Keratinocyte (primary cell): ENCODE results near the gene TBC1D12. TPM values are rescaled to one million over a fixed set of nuclear protein-coding genes. Genes with fewer than 3 reads are reported as not detected.
"Not testable (repeated sequence)": the region's sequence is repeated elsewhere in the genome, so short reads cannot be mapped to it uniquely, and the experiment has no call there.

Source experiments
- DNase-seq: peaks from one replicate; pipeline ENCODE4 v3.0.0-alpha.2; 2011; ENCODE audit warnings: low read depth, missing footprints, low spot score
- FAIRE-seq: peaks from 2 replicates; lab custom pipeline; 2011; peaks lifted over from hg19 to GRCh38; lab: Jason Lieb, UNC
- H2AFZ ChIP-seq: 2 replicates; pipeline ENCODE4 v1.6.0; 2012; ENCODE audit warnings: low read length, control low read depth, inconsistent platforms; ENCODE audit not compliant: control insufficient read depth
- H3K27ac ChIP-seq: 2 replicates; pipeline ENCODE4 v1.5.1; 2011; ENCODE audit warnings: low read length; ENCODE audit not compliant: control insufficient read depth, insufficient read depth
- H3K27me3 ChIP-seq: 3 replicates; pipeline ENCODE4 v1.6.0; 2011; ENCODE audit warnings: low read length; ENCODE audit not compliant: control insufficient read depth, insufficient read depth; ENCODE audit errors: extremely low read depth
- H3K36me3 ChIP-seq, 2 experiments: 2 replicates in 1 of 2; 3 replicates in 1 of 2; pipeline ENCODE4 v1.5.1; 2011; ENCODE audit warnings: low read length in 2 of 2, mild to moderate bottlenecking in 1 of 2; ENCODE audit not compliant: control insufficient read depth in 2 of 2, insufficient read depth in 2 of 2; ENCODE audit errors: extremely low read depth in 1 of 2
- H3K4me1 ChIP-seq: 3 replicates; pipeline ENCODE4 v1.5.1; 2011; ENCODE audit warnings: low read length; ENCODE audit not compliant: control insufficient read depth, insufficient read depth; ENCODE audit errors: extremely low read depth
- H3K4me2 ChIP-seq: 3 replicates; pipeline ENCODE4 v1.6.0; 2011; ENCODE audit warnings: low read depth, low read length; ENCODE audit not compliant: control insufficient read depth, insufficient read depth; ENCODE audit errors: extremely low read depth
- H3K4me3 ChIP-seq, 3 experiments: fragments of 200-600 bp in 1 of 3; sonication (generic) in 1 of 3; 2 replicates in 2 of 3; 3 replicates in 1 of 3; pipeline ENCODE4 v1.5.1; 2011 to 2016; ENCODE audit warnings: low read length in 3 of 3, mild to moderate bottlenecking in 3 of 3, control low read depth in 2 of 3, inconsistent platforms in 1 of 3, low read depth in 1 of 3, mixed read lengths in 1 of 3, mixed run types in 1 of 3, moderate library complexity in 1 of 3; ENCODE audit not compliant: control insufficient read depth in 2 of 3, insufficient read depth in 2 of 3; ENCODE audit errors: extremely low read depth in 1 of 3
- H3K79me2 ChIP-seq: 2 replicates; pipeline ENCODE4 v1.6.0; 2012; ENCODE audit warnings: low read length; ENCODE audit not compliant: control insufficient read depth, insufficient read depth
- H3K9ac ChIP-seq: 3 replicates; pipeline ENCODE4 v1.6.0; 2011; ENCODE audit warnings: low read length; ENCODE audit not compliant: control insufficient read depth, insufficient read depth; ENCODE audit errors: extremely low read depth
- H3K9me1 ChIP-seq: 3 replicates; pipeline ENCODE4 v1.6.0; 2011; ENCODE audit warnings: low read length; ENCODE audit not compliant: control insufficient read depth, insufficient read depth; ENCODE audit errors: extremely low read depth
- H3K9me3 ChIP-seq: 2 replicates; pipeline ENCODE4 v1.5.1; 2012; ENCODE audit warnings: low read depth, low read length; ENCODE audit not compliant: control insufficient read depth
- H4K20me1 ChIP-seq: 3 replicates; pipeline ENCODE4 v1.6.0; 2011; ENCODE audit warnings: low read length; ENCODE audit not compliant: control insufficient read depth, insufficient read depth; ENCODE audit errors: extremely low read depth
- CTCF ChIP-seq, 3 experiments: IDR thresholded peaks in 1 of 3; conservative IDR thresholded peaks in 1 of 3; optimal IDR thresholded peaks in 1 of 3; 2 replicates in 2 of 3; 3 replicates in 1 of 3; pipeline versions ENCODE3 to v1.5.1; 2011; ENCODE audit warnings: low read length in 3 of 3, mild to moderate bottlenecking in 3 of 3, moderate library complexity in 2 of 3, control low read depth in 1 of 3, inconsistent platforms in 1 of 3; ENCODE audit not compliant: insufficient read depth in 2 of 3; ENCODE audit errors: extremely low read depth in 1 of 3
- EZH2 ChIP-seq: IDR thresholded peaks from one replicate; pipeline ENCODE4 v1.6.1; 2012; ENCODE audit warnings: inconsistent platforms, mild to moderate bottlenecking, low read length, moderate library complexity
- dilution Hi-C: fragments of 300-500 bp; cut with MboI; formaldehyde crosslinking; loops from one replicate; pipeline ENCODE4 v1.7.0; 2020; ENCODE audit warnings: low sequenced_read_pairs; ENCODE audit not compliant: extremely low pct_ligation_motif_present
- polyA plus RNA-seq, 5 experiments: library from polyadenylated mRNA; depleted of rRNA in 3 of 5; stranded (reverse) in 3 of 5; stranded (forward) in 1 of 5; unstranded in 1 of 5; fragments of >200 nt; gene quantifications; 1 replicate in 1 of 5; 2 replicates in 3 of 5; 3 replicates in 1 of 5; pipeline versions ENCODE4 v1.2.1 to v1.2.3, GENCODE V29; 2011 to 2012; ENCODE audit warnings: missing spikeins in 2 of 5, low read depth in 1 of 5, low replicate concordance in 1 of 5

TBC1D12 gene
- polyA plus RNA-seq, 1 donor (not counting 4 experiments of a cell fraction or from before 2014, with no cell fraction given) = 7.0 TPM

GRCh38 chr10:94376865-94377264, 25.5 kb upstream of the TBC1D12 start:
- Histone ChIP-seq H3K27ac (no peak overlapping the region), H4K20me1 (no peaks in the 10 kb centered on the region), H3K79me2 (no peaks in the 10 kb centered on the region), H3K4me3 (no peak overlapping the region), H3K9me1 (no peaks in the 10 kb centered on the region), H3K9ac (no peak overlapping the region), H2AFZ (no peak overlapping the region), H3K27me3 (no peaks in the 10 kb centered on the region), H3K4me1 (no peaks in the 10 kb centered on the region), H3K9me3 (no peaks in the 10 kb centered on the region), H3K4me2 (no peak overlapping the region), H3K36me3 (no peaks in the 10 kb centered on the region)
- FAIRE-seq = no peak
- TF ChIP-seq CTCF (optimal IDR thresholded peaks at IDR 0.05 in 1 of 3, IDR thresholded peaks at IDR 0.05 in 1 of 3, conservative IDR thresholded peaks at IDR 0.05 in 1 of 3; ENCODE audit: extremely low read depth in 1 of 3, insufficient read depth in 2 of 3, low read length in 3 of 3) (no peak), EZH2 (no peak)
- dilution Hi-C loops = no loop called here
- no peak for DNase-seq

- Histone ChIP-seq H3K79me2 (no peaks in the 10 kb centered on the region), H3K9me3 (no peaks in the 10 kb centered on the region), H3K4me1 (no peaks in the 10 kb centered on the region), H3K9ac (no peak overlapping the region), H3K4me3 (no peak overlapping the region), H3K4me2 (no peak overlapping the region), H4K20me1 (no peaks in the 10 kb centered on the region), H3K27ac (no peak overlapping the region), H3K9me1 (no peaks in the 10 kb centered on the region), H3K36me3 (no peaks in the 10 kb centered on the region), H2AFZ (no peak overlapping the region), H3K27me3 (no peaks in the 10 kb centered on the region)
- dilution Hi-C loops = no loop called here
- TF ChIP-seq CTCF (optimal IDR thresholded peaks at IDR 0.05 in 1 of 3, IDR thresholded peaks at IDR 0.05 in 1 of 3, conservative IDR thresholded peaks at IDR 0.05 in 1 of 3; ENCODE audit: extremely low read depth in 1 of 3, insufficient read depth in 2 of 3, low read length in 3 of 3) (no peak), EZH2 (no peak)
- DNase-seq (no peak), FAIRE-seq (no peak)
Measured at GRCh38 chr10:94383530-94383929, 18.8 kb upstream of the TBC1D12 start.

- H3K4me1 ChIP-seq, H3K36me3 ChIP-seq, H3K79me2 ChIP-seq, H3K9me1 ChIP-seq, H3K9me3 ChIP-seq, FAIRE-seq, H3K9ac ChIP-seq, H3K27ac ChIP-seq, H2AFZ ChIP-seq, H3K4me2 ChIP-seq, H4K20me1 ChIP-seq, dilution Hi-C loops, DNase-seq, H3K4me3 ChIP-seq, H3K27me3 ChIP-seq: not testable (repeated sequence)
Measured at GRCh38 chr10:94385733-94386132, 16.6 kb upstream of the TBC1D12 start.

- H2AFZ ChIP-seq, H4K20me1 ChIP-seq, H3K9ac ChIP-seq, H3K79me2 ChIP-seq, H3K27me3 ChIP-seq, FAIRE-seq, H3K4me1 ChIP-seq, H3K27ac ChIP-seq, H3K36me3 ChIP-seq, H3K4me2 ChIP-seq, H3K9me1 ChIP-seq, DNase-seq, dilution Hi-C loops, H3K4me3 ChIP-seq, H3K9me3 ChIP-seq: not testable (repeated sequence)
Measured at GRCh38 chr10:94392117-94392516, 10.2 kb upstream of the TBC1D12 start.
